Mucosa of descending colon (tissue), 3 donors: ENCODE results near the gene SCG3. TPM values are rescaled to one million over a fixed set of nuclear protein-coding genes. Genes with fewer than 3 reads are reported as not detected.

ENCODE experiments used
- ATAC-seq: fragments of 200-7000 bp; cut with Tn5 transposase; one replicate; pipeline ENCODE4 v1.9.1; 2020; ENCODE audit warnings: mild to moderate bottlenecking, moderate library complexity
- DNase-seq, 3 donors: peaks; one replicate each; pipeline ENCODE4 v3.0.0-alpha.2; 2020
- H3K36me3 ChIP-seq: fragments of 200-600 bp; one replicate; pipeline ENCODE4 v1.8.0; 2021; ENCODE audit warnings: low read depth, mild to moderate bottlenecking
- H3K4me1 ChIP-seq: fragments of 200-600 bp; one replicate; pipeline ENCODE4 v1.8.0; 2021; ENCODE audit warnings: low read depth, mild to moderate bottlenecking
- H3K4me3 ChIP-seq: fragments of 200-600 bp; one replicate; pipeline ENCODE4 v1.8.0; 2021; ENCODE audit warnings: mild to moderate bottlenecking
- H3K9me3 ChIP-seq: fragments of 200-600 bp; one replicate; pipeline ENCODE4 v1.8.0; 2021; ENCODE audit warnings: mild to moderate bottlenecking
- intact Hi-C, 2 donors: fragments of 100-400 bp; cut with DNase I in 1 of 2; cut with micrococcal nuclease in 1 of 2; formaldehyde crosslinking; loops; one replicate each; pipeline versions ENCODE4 v1.11.0 to v1.11.1; 2022; cut with DNase I, micrococcal nuclease
- total RNA-seq, 3 donors: library from RNA; stranded (reverse); fragmentation: NEBNext Ultra II Directional in 2 of 3; extraction: Animal tissue kit (Norgen Biotek cat#: 25700) in 2 of 3; gene quantifications; one replicate each; pipeline versions ENCODE4 v1.2.1 to v1.2.4, GENCODE V29; 2021 to 2023
- TF ChIP-seq, protein P1 (sequence below): fragments of 200-600 bp; IDR thresholded peaks from one replicate; pipeline ENCODE4 v1.8.0; 2022; ENCODE audit warnings: antibody characterized with exemption, mild to moderate bottlenecking
- donor health status: DM: no; HTN: no; CAD: no; lungs with moderate emphysema.
- donor health status: DM: no; HTN: no; CAD: no.
- donor health status: DM: no; HTN: yes; CAD: no.

The SCG3 gene
- total RNA-seq, 3 donors from 2014 or later = 0.78 to 3.3 (median 0.89) TPM

DNA sequence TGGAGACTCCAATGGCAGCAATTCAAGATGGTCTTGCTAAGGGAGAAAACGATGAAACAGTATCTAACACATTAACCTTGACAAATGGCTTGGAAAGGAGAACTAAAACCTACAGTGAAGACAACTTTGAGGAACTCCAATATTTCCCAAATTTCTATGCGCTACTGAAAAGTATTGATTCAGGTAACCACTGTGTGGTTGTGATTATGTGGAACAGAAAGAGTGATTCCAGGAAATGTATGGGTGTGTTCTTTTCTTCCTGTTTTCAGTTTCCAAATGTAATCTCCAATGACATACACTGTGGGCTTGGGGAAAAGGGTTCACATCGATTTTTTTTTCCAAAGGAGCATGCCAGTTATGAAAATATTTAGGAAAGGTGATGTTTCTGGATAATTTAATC is 10.9 kb downstream of the SCG3 start:
- Histone ChIP-seq H3K9me3 (no peaks in the 10 kb centered on the region), H3K4me3 (no peak overlapping the region), H3K4me1 (no peaks in the 10 kb centered on the region), H3K36me3 (no peaks in the 10 kb centered on the region)
- ATAC-seq (no peak), DNase-seq (no peak)
- TF ChIP-seq, protein P1, sequence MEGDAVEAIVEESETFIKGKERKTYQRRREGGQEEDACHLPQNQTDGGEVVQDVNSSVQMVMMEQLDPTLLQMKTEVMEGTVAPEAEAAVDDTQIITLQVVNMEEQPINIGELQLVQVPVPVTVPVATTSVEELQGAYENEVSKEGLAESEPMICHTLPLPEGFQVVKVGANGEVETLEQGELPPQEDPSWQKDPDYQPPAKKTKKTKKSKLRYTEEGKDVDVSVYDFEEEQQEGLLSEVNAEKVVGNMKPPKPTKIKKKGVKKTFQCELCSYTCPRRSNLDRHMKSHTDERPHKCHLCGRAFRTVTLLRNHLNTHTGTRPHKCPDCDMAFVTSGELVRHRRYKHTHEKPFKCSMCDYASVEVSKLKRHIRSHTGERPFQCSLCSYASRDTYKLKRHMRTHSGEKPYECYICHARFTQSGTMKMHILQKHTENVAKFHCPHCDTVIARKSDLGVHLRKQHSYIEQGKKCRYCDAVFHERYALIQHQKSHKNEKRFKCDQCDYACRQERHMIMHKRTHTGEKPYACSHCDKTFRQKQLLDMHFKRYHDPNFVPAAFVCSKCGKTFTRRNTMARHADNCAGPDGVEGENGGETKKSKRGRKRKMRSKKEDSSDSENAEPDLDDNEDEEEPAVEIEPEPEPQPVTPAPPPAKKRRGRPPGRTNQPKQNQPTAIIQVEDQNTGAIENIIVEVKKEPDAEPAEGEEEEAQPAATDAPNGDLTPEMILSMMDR = no peak
- intact Hi-C loops = no loop called here

DNA sequence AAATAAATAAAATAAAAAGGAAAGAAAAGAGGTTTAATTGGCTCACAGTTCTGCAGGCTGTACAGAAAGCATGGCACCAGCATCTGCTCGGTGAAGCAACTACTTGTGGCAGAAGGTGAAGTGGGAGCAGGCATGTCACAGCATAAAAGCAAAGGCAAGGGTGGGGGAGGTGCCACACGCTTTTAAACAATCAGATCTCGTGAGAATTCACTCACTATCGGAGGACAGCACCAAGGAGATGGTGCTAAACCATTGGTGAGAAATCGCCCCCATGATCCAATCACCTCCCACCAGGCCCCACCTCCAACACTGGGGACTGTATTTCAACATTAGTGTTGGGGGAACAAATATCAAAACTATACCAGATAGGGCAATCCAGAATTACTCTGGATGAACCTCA is 15.3 kb downstream of the SCG3 start:
- Histone ChIP-seq H3K9me3 (no peaks in the 10 kb centered on the region), H3K36me3 (no peaks in the 10 kb centered on the region), H3K4me1 (no peaks in the 10 kb centered on the region), H3K4me3 (no peak overlapping the region)
- intact Hi-C loops = no loop called here
- no peak for ATAC-seq
- TF ChIP-seq, protein P1 = no peak
- no peak for DNase-seq

DNA sequence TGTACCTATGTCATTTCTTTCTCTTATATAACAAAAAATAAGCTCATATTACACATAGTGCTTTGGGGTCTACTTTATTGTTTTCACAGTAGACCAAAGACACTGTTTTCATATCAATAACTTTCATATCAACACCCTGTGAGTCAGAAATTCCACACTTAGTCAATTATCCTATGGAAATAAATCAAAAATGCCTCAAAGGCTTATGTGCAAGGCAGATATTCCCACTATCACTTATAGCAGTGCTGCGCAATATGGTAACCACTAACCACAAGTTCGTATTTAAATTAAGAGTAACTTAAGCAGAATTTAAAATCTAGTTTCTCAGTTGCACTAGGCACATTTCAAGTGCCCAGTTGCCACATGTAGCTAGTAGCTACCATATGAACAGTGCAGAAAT is 15.9 kb downstream of the SCG3 start:
- no peaks in the 10 kb centered on the region for H3K36me3 ChIP-seq
- H3K4me3 ChIP-seq = no peak overlapping the region
- no peak for ATAC-seq
- no peak for DNase-seq
- TF ChIP-seq, protein P1 = no peak
- no peaks in the 10 kb centered on the region for H3K4me1 ChIP-seq
- intact Hi-C loops = no loop called here
- H3K9me3 ChIP-seq = no peaks in the 10 kb centered on the region

DNA sequence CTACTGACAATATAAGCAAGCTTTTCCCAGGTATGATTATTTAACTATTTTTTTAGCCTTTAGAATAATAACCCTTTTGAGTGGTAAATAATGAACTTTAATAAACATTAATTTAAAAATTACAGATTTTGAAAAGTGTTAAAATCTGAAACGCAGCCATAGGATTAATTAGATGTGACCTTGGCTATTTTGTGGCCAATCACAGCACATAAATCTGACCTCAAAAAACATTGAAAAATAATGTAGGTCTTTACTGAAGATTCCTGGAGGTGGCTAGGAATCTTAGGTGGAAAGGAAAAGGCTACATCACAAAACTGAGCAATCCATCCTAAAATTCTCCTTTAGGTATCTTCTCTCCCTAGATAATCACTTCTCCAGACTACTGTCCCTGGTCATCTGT is 18.1 kb downstream of the SCG3 start:
- TF ChIP-seq, protein P1 = no peak
- no peaks in the 10 kb centered on the region for H3K9me3 ChIP-seq
- no peak for ATAC-seq

DNA sequence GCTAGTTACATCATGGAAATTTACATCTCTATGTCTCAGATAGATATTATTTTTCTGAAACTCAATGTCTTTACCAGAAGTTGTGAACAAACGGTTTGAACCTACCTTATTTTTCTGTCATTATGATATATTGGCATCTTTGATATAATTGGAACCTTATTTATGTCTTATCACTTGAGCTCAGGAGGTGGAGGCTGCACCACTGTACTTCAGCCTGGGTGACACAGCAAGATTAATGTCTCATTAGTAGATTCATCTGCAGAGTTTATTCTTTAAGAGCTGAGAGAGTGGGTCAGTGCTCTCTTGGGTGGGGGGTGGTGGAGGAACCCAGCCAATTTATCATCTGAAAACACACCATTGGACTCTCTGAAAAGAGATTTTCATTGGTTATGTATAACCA is 21.4 kb downstream of the SCG3 start:
- intact Hi-C loops = no loop called here
- TF ChIP-seq, protein P1 = no peak
- H3K9me3 ChIP-seq = no peaks in the 10 kb centered on the region
- no peak overlapping the region for H3K4me3 ChIP-seq
- DNase-seq (no peak), ATAC-seq (no peak)
- H3K36me3 ChIP-seq = no peaks in the 10 kb centered on the region
- H3K4me1 ChIP-seq = peaks cover 6% of the 10 kb centered on the region

More for the DNA sequence above, 18.1 kb downstream of the SCG3 start:
- Histone ChIP-seq H3K4me3 (no peak overlapping the region), H3K36me3 (no peaks in the 10 kb centered on the region), H3K4me1 (no peaks in the 10 kb centered on the region)
- intact Hi-C loops = no loop called here
- no peak for DNase-seq

DNA sequence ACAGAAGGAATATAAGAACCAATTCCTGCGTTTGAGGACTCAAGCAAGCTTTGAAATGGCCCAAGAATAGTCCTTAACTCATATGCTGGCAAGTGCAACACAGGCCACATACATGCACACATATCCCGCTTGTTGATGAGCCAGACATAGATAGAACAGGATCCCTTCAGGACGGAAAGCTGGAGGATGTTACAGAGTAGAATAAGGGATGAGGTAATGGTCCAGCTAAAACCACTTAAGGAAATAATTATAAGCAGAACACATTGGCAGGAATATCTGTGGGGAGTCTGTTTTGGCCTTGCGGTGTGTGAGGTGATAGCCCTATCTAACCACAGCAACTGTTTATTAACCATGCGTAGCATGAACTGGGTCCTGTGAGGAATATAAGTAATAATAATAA is 25.0 kb downstream of the SCG3 start:
- Histone ChIP-seq H3K4me1 (peaks cover 12% of the 10 kb centered on the region), H3K4me3 (no peak overlapping the region), H3K9me3 (no peaks in the 10 kb centered on the region), H3K36me3 (no peaks in the 10 kb centered on the region)
- ATAC-seq = no peak
- intact Hi-C loops = no loop called here
- TF ChIP-seq, protein P1 = no peak
- DNase-seq = no peak
